ENCODE measurements around the gene MEDAG.

MEDAG gene

GRCh38 chr13:30867089-30867669 lies 38.9 kb upstream of the MEDAG start:
- Histone ChIP-seq H3K4me2 (no peak overlapping the region), H3K9ac (no peak overlapping the region), H2AFZ (ENCODE audit: low read depth) (no peak overlapping the region), H3K79me2 (ENCODE audit: insufficient read depth, low read depth) (no peaks in the 10 kb centered on the region), H3K4me3 (IDR thresholded peaks at IDR 0.05; ENCODE audit: insufficient read depth, low read depth, low read length) (no peak overlapping the region), H4K20me1 (ENCODE audit: insufficient read depth) (no peaks in the 10 kb centered on the region), H3K27me3 (ENCODE audit: insufficient read depth, low read depth) (no peaks in the 10 kb centered on the region), H3K4me1 (ENCODE audit: low read depth, poor library complexity, severe bottlenecking) (peaks cover 19% of the 10 kb centered on the region), H3K36me3 (ENCODE audit: insufficient read depth) (no peaks in the 10 kb centered on the region), H3K27ac (no peak overlapping the region)
- no peak for TF ChIP-seq CTCF (conservative IDR thresholded peaks at IDR 0.05; ENCODE audit: low read depth, low read length)

GRCh38 chr13:30868799-30869470 lies 37.1 kb upstream of the MEDAG start:
- Histone ChIP-seq H3K79me2 (ENCODE audit: insufficient read depth, low read depth) (no peaks in the 10 kb centered on the region), H3K36me3 (ENCODE audit: insufficient read depth) (no peaks in the 10 kb centered on the region), H3K27ac (no peak overlapping the region), H3K4me1 (ENCODE audit: low read depth, poor library complexity, severe bottlenecking) (peaks cover 19% of the 10 kb centered on the region), H3K9ac (no peak overlapping the region), H4K20me1 (ENCODE audit: insufficient read depth) (no peaks in the 10 kb centered on the region), H3K27me3 (ENCODE audit: insufficient read depth, low read depth) (no peaks in the 10 kb centered on the region), H3K4me3 (IDR thresholded peaks at IDR 0.05; ENCODE audit: insufficient read depth, low read depth, low read length) (no peak overlapping the region), H2AFZ (ENCODE audit: low read depth) (no peak overlapping the region), H3K4me2 (no peak overlapping the region)
- TF ChIP-seq CTCF (conservative IDR thresholded peaks at IDR 0.05; ENCODE audit: low read depth, low read length): no peak

- Histone ChIP-seq H3K36me3 (ENCODE audit: insufficient read depth) (no peaks in the 10 kb centered on the region), H3K4me1 (ENCODE audit: low read depth, poor library complexity, severe bottlenecking) (peaks cover 19% of the 10 kb centered on the region), H3K4me2 (peak overlapping the region; percentile 72), H3K4me3 (IDR thresholded peaks at IDR 0.05; ENCODE audit: insufficient read depth, low read depth, low read length) (no peak overlapping the region), H3K27ac (peak overlapping the region; percentile 59; the same call in 1 of the 2 replicates), H2AFZ (ENCODE audit: low read depth) (peak overlapping the region; percentile 69), H3K79me2 (ENCODE audit: insufficient read depth, low read depth) (no peaks in the 10 kb centered on the region), H3K9ac (peak overlapping the region; percentile 67; the same call in 1 of the 2 replicates), H4K20me1 (ENCODE audit: insufficient read depth) (no peaks in the 10 kb centered on the region), H3K27me3 (ENCODE audit: insufficient read depth, low read depth) (no peaks in the 10 kb centered on the region)
- no peak for TF ChIP-seq CTCF (conservative IDR thresholded peaks at IDR 0.05; ENCODE audit: low read depth, low read length)
These were observed 36.6 kb upstream of the MEDAG start for GRCh38 chr13:30869491-30869890.

GRCh38 chr13:30870049-30870884 lies 35.8 kb upstream of the MEDAG start:
- Histone ChIP-seq H3K4me2 (peak overlapping the region; percentile 72), H2AFZ (ENCODE audit: low read depth) (peak overlapping the region; percentile 69), H3K27me3 (ENCODE audit: insufficient read depth, low read depth) (no peaks in the 10 kb centered on the region), H3K4me1 (ENCODE audit: low read depth, poor library complexity, severe bottlenecking) (peaks cover 14% of the 10 kb centered on the region), H3K9ac (peak overlapping the region; percentile 67), H4K20me1 (ENCODE audit: insufficient read depth) (no peaks in the 10 kb centered on the region), H3K79me2 (ENCODE audit: insufficient read depth, low read depth) (no peaks in the 10 kb centered on the region), H3K36me3 (ENCODE audit: insufficient read depth) (no peaks in the 10 kb centered on the region), H3K4me3 (IDR thresholded peaks at IDR 0.05; ENCODE audit: insufficient read depth, low read depth, low read length) (no peak overlapping the region), H3K27ac (peak overlapping the region; percentile 59)
- no peak for TF ChIP-seq CTCF (conservative IDR thresholded peaks at IDR 0.05; ENCODE audit: low read depth, low read length)
